Peyer's patch (tissue), 4 donors: ENCODE results near the gene SCGB2A2.

Experiments used
- CTCF ChIP-seq, 6 experiments: fragments of 450-650 bp in 4 of 6; fragments of 200-600 bp in 2 of 6; sonication (generic) in 1 of 6; IDR thresholded peaks; one replicate each; pipeline ENCODE4 v1.5.1; 2017 to 2019; ENCODE audit warnings: antibody characterized with exemption in 6 of 6, mild to moderate bottlenecking in 3 of 6, moderate library complexity in 1 of 6
- POLR2A ChIP-seq, 2 donors: fragments of 450-650 bp; IDR thresholded peaks; one replicate each; pipeline ENCODE4 v1.5.1; 2017; ENCODE audit warnings: antibody characterized with exemption in 2 of 2, mild to moderate bottlenecking in 2 of 2, moderate library complexity in 2 of 2

DNA sequence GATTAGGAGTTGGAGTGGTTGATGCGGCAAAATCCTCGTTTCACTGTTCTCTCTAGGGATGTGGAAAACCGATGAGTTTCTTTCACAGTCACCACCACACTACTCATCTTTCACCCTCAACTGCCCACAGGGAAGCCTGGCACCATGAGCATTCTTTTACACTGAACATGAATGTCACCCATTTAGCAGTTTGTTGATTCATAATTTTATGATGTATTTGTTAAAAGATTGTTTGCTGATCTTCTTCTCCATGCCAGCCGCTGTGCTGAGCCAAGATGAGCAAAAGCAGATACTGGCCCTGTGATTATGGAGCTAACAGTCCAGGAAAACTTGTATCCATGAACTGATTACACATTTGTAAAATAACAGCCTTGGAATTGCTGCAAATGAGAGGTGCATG is 31.8 kb upstream of the SCGB2A2 start:
- no peak for TF ChIP-seq CTCF (IDR thresholded peaks at IDR 0.05)
- TF ChIP-seq POLR2A (IDR thresholded peaks at IDR 0.05): no peak
